Gastroesophageal sphincter (tissue), 3 donors: ENCODE measurements around the gene PMP22.

Source experiments
- POLR2AphosphoS5 ChIP-seq: sonication (generic); formaldehyde crosslinking; IDR thresholded peaks from one replicate; pipeline ENCODE4 v1.6.1; 2017; ENCODE audit warnings: antibody characterized with exemption
- TF ChIP-seq, protein P1 (sequence below), 4 experiments: fragments of 200-600 bp in 2 of 4; fragments of 450-650 bp in 2 of 4; sonication (generic) in 1 of 4; IDR thresholded peaks; one replicate each; pipeline ENCODE4 v1.5.1; 2017 to 2019; ENCODE audit warnings: antibody characterized with exemption in 4 of 4, mild to moderate bottlenecking in 2 of 4, moderate library complexity in 2 of 4

DNA sequence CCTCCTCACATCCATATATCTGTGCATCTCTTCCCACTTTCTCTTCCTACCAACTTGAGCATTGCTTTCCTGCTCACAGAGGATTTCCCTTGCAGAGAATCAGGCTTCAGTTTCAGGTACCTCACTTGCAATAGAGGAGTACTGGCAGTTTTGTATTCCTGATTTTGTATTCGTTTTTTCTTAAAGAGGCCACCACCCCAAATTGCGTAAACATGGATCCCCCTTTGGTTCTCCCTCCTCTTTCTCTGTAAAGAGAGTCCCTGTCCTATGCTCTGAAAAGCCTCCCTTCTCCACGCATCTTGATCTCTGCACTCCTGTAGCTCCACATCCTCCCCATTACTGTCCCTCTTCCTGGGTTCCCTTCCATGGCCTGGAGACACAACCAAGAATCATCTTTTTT lies 44.1 kb upstream of the PMP22 start:
- TF ChIP-seq, protein P1, sequence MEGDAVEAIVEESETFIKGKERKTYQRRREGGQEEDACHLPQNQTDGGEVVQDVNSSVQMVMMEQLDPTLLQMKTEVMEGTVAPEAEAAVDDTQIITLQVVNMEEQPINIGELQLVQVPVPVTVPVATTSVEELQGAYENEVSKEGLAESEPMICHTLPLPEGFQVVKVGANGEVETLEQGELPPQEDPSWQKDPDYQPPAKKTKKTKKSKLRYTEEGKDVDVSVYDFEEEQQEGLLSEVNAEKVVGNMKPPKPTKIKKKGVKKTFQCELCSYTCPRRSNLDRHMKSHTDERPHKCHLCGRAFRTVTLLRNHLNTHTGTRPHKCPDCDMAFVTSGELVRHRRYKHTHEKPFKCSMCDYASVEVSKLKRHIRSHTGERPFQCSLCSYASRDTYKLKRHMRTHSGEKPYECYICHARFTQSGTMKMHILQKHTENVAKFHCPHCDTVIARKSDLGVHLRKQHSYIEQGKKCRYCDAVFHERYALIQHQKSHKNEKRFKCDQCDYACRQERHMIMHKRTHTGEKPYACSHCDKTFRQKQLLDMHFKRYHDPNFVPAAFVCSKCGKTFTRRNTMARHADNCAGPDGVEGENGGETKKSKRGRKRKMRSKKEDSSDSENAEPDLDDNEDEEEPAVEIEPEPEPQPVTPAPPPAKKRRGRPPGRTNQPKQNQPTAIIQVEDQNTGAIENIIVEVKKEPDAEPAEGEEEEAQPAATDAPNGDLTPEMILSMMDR (IDR thresholded peaks at IDR 0.05), result no peak
- no peak for TF ChIP-seq POLR2AphosphoS5
